HG02840 (cell line): ENCODE data around the gene EHD2.
A peak's percentile ranks its signal among the peaks of the same experiment; 100 is the strongest.
"Not testable (repeated sequence)": the region's sequence is repeated elsewhere in the genome, so short reads cannot be mapped to it uniquely, and the experiment has no call there.

Experiments used
- ATAC-seq: cut with Tn5 transposase; IDR thresholded peaks from one replicate; pipeline ENCODE4 v1.9.1; 2021; ENCODE audit warnings: mild to moderate bottlenecking, moderate library complexity, moderate number of reproducible peaks; ENCODE audit not compliant: unreplicated experiment, low FRiP score

EHD2 gene

DNA sequence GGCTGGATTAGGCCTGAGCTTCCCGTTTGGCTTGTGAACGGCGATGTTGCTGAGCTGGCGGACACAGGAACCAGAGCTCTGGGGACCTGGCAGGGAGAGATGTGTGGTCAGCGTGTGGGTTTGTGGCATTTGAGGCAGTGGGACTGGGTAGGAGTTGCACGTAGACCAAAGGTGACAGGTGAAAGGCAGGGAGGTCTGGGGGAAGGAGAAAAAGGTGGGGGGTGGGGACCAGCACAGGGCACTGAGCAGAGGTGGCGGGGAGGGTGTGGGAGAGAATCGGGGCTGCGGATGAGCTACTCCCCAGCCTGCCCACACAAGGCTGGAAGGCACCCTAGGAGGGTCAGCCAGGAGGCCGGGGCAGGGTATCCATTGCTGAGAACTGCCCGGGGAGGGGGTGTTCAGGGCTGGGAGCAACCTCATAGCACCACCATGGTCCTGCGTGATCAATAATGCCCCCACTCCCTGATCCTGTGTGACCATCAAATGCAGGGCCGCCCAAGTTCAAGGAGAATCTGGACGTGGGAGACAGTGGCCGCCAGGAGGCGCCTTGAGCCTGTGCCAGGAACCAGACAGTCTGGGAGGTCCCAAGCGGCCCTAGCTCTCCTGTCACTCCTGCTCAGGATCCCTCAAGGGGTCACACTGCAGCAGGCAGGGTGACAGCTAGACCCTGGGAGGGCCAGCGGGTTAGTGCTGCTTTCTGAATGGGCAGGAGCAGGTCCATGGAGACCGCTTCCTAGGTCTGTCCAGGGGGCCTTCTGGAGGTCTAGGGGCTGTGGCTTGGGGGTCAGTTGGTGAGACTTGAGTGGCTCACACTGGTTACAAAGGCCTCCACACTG is 52.5 kb downstream of the EHD2 start:
- no peak for ATAC-seq

GRCh38 chr19:47766359-47766620 is 53.1 kb downstream of the EHD2 start:
- ATAC-seq = no peak

DNA sequence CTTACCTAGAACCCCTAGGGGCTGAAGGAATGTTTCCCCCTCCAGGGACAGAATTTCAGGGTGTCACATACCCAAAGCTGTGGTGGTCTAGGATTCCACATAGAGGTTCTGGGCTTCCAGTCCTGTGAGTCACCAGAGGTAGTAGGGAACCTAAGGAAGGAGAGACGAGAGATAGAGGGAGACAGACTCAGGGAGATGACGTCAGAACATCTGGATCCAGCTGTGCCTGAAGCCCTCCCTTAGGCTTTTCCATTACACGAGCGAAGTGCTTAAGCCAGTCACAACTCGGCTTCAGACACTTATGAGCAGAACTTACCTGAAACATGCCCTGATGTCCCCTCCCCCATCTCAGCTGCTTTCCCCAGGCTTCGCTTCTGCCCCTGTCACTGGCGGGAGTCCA is 53.4 kb downstream of the EHD2 start:
- no peak for ATAC-seq

DNA sequence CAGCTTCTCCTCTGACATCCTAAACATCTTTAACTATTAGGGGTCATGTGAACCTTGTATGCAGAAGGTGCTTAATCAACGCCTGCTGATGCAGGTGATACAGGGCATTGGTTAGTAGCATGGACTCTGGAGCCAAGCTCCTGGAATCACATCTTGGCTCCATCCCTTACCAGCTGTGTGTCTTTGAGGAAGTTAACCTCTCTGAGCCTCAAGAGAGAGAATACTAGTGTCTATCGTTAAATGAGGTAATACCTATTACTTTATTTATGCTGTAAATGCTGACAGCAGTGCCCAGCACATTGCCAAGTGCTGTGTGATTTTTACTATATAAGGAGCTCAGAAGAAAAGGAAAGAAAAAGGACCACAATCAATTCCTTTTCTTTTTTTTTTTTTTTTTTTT is 54.1 kb downstream of the EHD2 start:
- no peak for ATAC-seq

DNA sequence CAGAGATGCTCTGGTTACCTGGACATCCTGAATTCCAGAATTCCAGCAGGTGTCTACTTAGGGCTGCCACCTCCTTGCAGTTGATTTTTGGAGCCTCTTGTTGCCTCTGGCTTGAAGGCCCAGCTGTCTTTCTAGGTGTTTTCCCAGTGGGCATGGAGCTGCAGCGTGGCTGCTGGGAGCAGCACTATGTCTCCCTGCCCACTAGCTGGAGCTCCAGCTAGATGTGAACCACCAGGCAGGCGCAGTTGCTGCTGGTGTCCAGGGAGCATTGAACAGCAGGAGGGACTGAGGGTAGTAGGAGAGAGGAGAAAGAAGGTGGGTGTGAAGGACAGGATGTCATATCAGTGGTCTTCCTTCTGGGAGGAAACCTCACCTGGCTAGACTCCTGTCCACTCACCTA is 55.4 kb downstream of the EHD2 start:
- no peak for ATAC-seq

- no peak for ATAC-seq
Measured at GRCh38 chr19:47769534-47769933, 56.3 kb downstream of the EHD2 start.

DNA sequence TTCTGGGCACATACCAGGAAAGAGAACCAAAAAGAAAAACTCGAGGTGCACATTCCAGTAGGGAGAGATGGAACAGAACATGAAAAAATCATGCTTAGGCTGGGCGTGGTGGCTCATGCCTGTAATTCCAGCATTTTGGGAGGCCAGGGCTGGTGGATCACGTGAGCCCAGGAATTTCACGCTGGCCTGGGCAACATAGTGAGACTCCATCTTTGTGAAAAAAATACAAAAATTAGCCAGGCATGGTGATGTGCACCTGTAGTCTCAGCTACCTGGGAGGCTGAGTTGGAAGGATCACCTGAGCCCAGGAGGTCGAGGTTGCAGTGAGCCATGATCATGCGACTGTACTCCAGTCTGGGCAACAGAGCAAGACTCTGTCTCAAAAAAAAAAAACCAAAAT is 58.1 kb downstream of the EHD2 start:
- not testable (repeated sequence) for ATAC-seq

DNA sequence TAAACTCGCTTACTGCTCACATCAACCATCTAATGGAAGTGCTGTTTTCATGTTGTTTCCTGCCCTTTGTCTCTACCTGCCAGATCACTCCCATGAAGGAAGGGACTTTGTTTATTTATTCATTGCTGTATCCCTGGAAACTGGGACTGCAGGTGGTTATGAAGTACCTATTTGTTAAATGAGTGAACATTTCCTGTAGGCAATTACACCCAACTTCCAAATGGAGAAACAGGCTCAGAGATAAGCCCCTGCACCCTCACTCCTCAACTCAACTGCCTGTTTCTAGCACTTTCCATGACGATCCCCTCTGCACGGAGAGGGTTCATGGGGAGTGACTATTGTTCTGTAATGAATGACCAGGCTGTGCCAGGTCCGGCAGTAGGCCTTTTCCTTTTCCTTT is 63.3 kb downstream of the EHD2 start:
- no peak for ATAC-seq

DNA sequence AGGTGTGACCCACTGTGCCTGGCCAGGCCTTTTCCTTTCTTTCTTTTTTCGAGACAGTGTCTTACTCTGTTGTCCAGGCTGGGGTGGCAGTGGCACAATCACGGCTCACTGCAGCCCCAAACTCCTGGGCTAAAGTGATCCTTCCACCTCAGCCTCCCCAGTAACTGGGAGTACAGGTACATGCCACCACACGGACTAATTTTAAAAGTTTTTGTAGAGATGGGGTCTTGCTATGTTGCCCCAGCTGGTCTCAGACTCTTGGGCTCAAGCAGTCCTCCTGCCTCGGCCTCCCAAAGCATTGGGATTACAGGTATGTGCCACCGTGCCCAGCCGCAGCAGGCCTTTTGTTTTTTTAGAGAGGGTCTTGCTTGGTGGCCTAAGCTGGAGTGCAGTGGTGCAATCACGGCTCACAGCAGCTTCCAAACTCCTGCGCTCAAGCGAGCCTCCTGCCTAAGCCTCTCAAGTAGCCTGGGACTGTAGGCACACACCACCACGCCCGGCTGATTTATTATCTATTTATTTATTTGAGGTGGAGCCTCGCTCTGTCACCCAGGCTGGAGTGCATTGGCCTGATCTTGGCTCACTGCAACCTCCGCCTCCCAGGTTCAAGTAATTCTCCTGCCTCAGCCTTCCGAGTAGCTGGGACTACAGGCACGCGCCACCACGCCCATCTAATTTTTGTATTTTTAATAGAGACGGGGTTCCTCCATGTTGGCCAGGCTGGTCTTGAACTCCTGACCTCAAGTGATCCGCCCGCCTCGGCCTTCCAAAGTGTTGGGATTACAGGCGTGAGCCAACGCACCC is 64.2 kb downstream of the EHD2 start:
- not testable (repeated sequence) for ATAC-seq

GRCh38 chr19:47778049-47778953 is 65.1 kb downstream of the EHD2 start, which contains the start of gene SELENOW:
TSS of gene SELENOW (plus strand) at chr19:47778703. CDS start at chr19:47778786, 83 bp downstream.
- peak; percentile 74 for ATAC-seq

DNA sequence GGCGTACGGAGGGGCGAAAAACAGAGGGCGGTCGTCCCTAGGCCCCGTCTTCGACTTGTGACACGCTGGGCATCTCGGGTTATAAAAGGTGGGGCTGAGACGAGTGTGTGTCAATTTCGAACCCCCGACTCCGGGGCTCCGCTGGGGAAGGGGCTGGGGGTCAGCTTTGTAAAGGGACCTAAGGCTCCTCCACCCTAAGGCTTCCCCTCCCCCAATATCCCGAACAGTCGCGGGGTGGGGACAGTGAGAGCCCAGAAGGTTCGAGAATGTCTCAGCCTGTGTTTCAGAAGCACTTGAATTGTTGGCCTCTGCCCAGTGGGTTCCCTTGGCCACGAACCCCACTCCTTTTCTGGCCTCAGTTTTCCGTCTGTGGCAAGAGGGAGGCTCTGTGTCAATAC is 65.7 kb downstream of the EHD2 start:
- peak; percentile 17 for ATAC-seq

- no peak for ATAC-seq
Measured at GRCh38 chr19:47779524-47780214, 66.4 kb downstream of the EHD2 start.

- ATAC-seq = no peak
Measured at GRCh38 chr19:47780215-47780551, 67.0 kb downstream of the EHD2 start.

- no peak for ATAC-seq
Measured at GRCh38 chr19:47781590-47782262, 68.5 kb downstream of the EHD2 start.

DNA sequence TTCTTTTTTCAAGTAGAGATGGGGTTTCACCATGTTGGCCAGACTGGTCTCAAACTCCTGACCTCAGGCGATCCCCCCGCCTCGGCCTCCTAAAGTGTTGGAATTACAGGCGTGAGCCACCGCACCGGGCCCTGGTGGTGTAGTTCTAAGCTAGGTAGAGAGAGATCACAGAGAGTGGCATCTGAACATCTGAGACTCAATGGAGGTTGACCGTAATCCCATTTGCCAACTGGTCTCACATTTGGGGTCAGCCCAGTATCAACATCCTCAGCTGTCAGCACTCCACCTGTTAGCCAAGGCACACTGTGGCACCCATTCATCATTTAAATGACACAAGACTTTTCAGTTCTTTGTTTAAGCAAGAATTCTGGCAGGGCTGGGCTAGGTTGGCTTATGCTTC is 73.3 kb downstream of the EHD2 start:
- no peak for ATAC-seq

GRCh38 chr19:47787307-47787706 is 74.1 kb downstream of the EHD2 start:
- not testable (repeated sequence) for ATAC-seq

DNA sequence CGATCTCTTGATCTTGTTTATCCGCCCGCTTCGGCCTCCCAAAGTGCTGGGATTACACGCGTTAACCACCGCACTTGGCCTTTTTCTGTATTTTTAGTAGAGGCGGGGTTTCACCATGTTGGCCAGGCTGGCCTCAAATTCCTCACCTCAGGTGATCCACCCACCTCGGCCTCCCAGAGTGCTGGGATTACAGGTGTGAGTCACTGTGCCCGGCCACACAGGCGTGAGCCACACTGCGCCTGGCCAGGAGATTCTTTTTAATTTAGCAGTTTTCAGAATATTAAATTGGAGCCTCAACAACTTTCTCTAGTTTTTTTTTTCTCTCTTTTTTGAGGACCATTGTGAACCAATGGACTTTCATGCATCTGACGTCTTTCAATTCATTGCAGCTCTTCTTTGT is 76.6 kb downstream of the EHD2 start:
- ATAC-seq = not testable (repeated sequence)

GRCh38 chr19:47790398-47790814 is 77.2 kb downstream of the EHD2 start:
- ATAC-seq = no peak

- no peak for ATAC-seq
Measured at GRCh38 chr19:47792616-47793015, 79.4 kb downstream of the EHD2 start.
